ENCODE results near the gene FGFBP2. TPM values are rescaled to one million over a fixed set of nuclear protein-coding genes. Genes with fewer than 3 reads are reported as not detected.

Gene FGFBP2
- polyA plus RNA-seq, 3 donors, result 0.61 to 1.1 TPM; not detected in 1

GRCh38 chr4:15925830-15926229 lies 37.1 kb downstream of the FGFBP2 start:
- Mint-ChIP-seq H3K27me3 (ENCODE audit: low read depth in 3 of 3) (peaks cover 3 to 11% (median 5%) of the 10 kb centered on the region in 3 donors), H3K4me1 (no peaks in the 10 kb centered on the region), H3K36me3 (no peaks in the 10 kb centered on the region), H3K27ac (no peak overlapping the region), H3K9me3 (peaks cover 0 to 1% (median 0%) of the 10 kb centered on the region in 7 donors), H3K4me3 (no peak overlapping the region)
- no peak overlapping the region for H3K9ac ChIP-seq (ENCODE audit: insufficient read depth, low read length, poor library complexity, severe bottlenecking)
- WGBS (ENCODE audit: insufficient coverage), result 67% methylated on average over 1 of the region's 3 CpGs
- DNase-seq, result no peak
- no peaks in the 10 kb centered on the region for H3K27me3 ChIP-seq (ENCODE audit: control insufficient read depth in 2 of 2, insufficient read depth in 2 of 2, low read length in 2 of 2)
- no peak overlapping the region for H2AFZ ChIP-seq (ENCODE audit: insufficient read depth, low read depth, low read length, poor library complexity, severe bottlenecking)
- no peak overlapping the region for H3K27ac ChIP-seq (ENCODE audit: low read depth in 1 of 2, low read length in 2 of 2)
- H3K4me2 ChIP-seq (replicated peaks; ENCODE audit: extremely low read depth, low read length, poor library complexity, severe bottlenecking), result no peak overlapping the region
- TF ChIP-seq CTCF (IDR thresholded peaks at IDR 0.05), result no peak
- H4K20me1 ChIP-seq (ENCODE audit: insufficient read depth, low read length), result no peaks in the 10 kb centered on the region
- no peaks in the 10 kb centered on the region for H3K36me3 ChIP-seq (replicated peaks in 1 of 2; ENCODE audit: control insufficient read depth in 1 of 2, insufficient read depth in 2 of 2, low read length in 2 of 2)
- H3K4me3 ChIP-seq (replicated peaks in 1 of 3; ENCODE audit: low read depth in 2 of 3, low read length in 3 of 3), result no peak overlapping the region
- no peaks in the 10 kb centered on the region for H3K9me3 ChIP-seq (replicated peaks in 1 of 2; ENCODE audit: control insufficient read depth in 1 of 2, insufficient read depth in 1 of 2, low read length in 2 of 2)
- no peaks in the 10 kb centered on the region for H3K79me2 ChIP-seq (ENCODE audit: insufficient read depth, low read length)
- intact Hi-C loops (cut with micrococcal nuclease), result no loop called here
- no peaks in the 10 kb centered on the region for H3K4me1 ChIP-seq (ENCODE audit: control insufficient read depth in 1 of 2, insufficient read depth in 2 of 2, low read length in 2 of 2)

GRCh38 chr4:15921592-15921932 lies 41.4 kb downstream of the FGFBP2 start:
- Mint-ChIP-seq H3K27ac (no peak overlapping the region), H3K4me1 (no peaks in the 10 kb centered on the region), H3K36me3 (no peaks in the 10 kb centered on the region), H3K4me3 (peak overlapping the region in 1 of 2 donors; percentile 37), H3K27me3 (ENCODE audit: low read depth in 3 of 3) (peaks cover 3 to 7% (median 5%) of the 10 kb centered on the region in 3 donors), H3K9me3 (peaks cover 0 to 4% (median 0%) of the 10 kb centered on the region in 7 donors)
- TF ChIP-seq CTCF (IDR thresholded peaks at IDR 0.05), result no peak
- H4K20me1 ChIP-seq (ENCODE audit: insufficient read depth, low read length), result no peaks in the 10 kb centered on the region
- intact Hi-C loops (cut with micrococcal nuclease), result no loop called here
- 89% methylated on average over 1 of the region's 1 CpG for WGBS (ENCODE audit: insufficient coverage)
- H3K79me2 ChIP-seq (ENCODE audit: insufficient read depth, low read length), result no peaks in the 10 kb centered on the region
- H3K9me3 ChIP-seq (replicated peaks in 1 of 2; ENCODE audit: control insufficient read depth in 1 of 2, insufficient read depth in 1 of 2, low read length in 2 of 2), result peaks cover 0 to 3% of the 10 kb centered on the region in 2 donors
- H3K4me3 ChIP-seq (replicated peaks in 1 of 3; ENCODE audit: low read depth in 2 of 3, low read length in 3 of 3), result no peak overlapping the region
- no peak overlapping the region for H3K27ac ChIP-seq (ENCODE audit: low read depth in 1 of 2, low read length in 2 of 2)
- H3K27me3 ChIP-seq (ENCODE audit: control insufficient read depth in 2 of 2, insufficient read depth in 2 of 2, low read length in 2 of 2), result no peaks in the 10 kb centered on the region
- H3K4me1 ChIP-seq (ENCODE audit: control insufficient read depth in 1 of 2, insufficient read depth in 2 of 2, low read length in 2 of 2), result no peaks in the 10 kb centered on the region
- H3K36me3 ChIP-seq (replicated peaks in 1 of 2; ENCODE audit: control insufficient read depth in 1 of 2, insufficient read depth in 2 of 2, low read length in 2 of 2), result no peaks in the 10 kb centered on the region
- H2AFZ ChIP-seq (ENCODE audit: insufficient read depth, low read depth, low read length, poor library complexity, severe bottlenecking), result no peak overlapping the region
- H3K9ac ChIP-seq (ENCODE audit: insufficient read depth, low read length, poor library complexity, severe bottlenecking), result no peak overlapping the region
- H3K4me2 ChIP-seq (replicated peaks; ENCODE audit: extremely low read depth, low read length, poor library complexity, severe bottlenecking), result no peak overlapping the region
- no peak for DNase-seq

Data from CD14-positive monocyte (primary cell).